Loucy (cell line): ENCODE data around the gene CATSPER1.

ENCODE experiments used
- H2AFZ ChIP-seq: fragments of 200-600 bp; sonication (generic); 2 replicates; pipeline ENCODE4 v1.6.0; 2016; ENCODE audit warnings: antibody characterized with exemption, mild to moderate bottlenecking, low read length, moderate library complexity
- H3F3A ChIP-seq: fragments of 200-600 bp; 2 replicates; pipeline ENCODE4 v1.6.0; 2016; ENCODE audit warnings: antibody characterized with exemption, low read depth, mild to moderate bottlenecking
- H3K27me3 ChIP-seq: fragments of 200-600 bp; sonication (generic); 2 replicates; pipeline ENCODE4 v1.6.1; 2014; ENCODE audit warnings: low read length, mild to moderate bottlenecking; ENCODE audit not compliant: insufficient read depth, poor library complexity, severe bottlenecking
- H3K36me3 ChIP-seq: fragments of 200-600 bp; sonication (generic); 2 replicates; pipeline ENCODE4 v1.6.1; 2016; ENCODE audit warnings: low read length; ENCODE audit not compliant: insufficient read depth
- H3K4me1 ChIP-seq: fragments of 200-600 bp; sonication (generic); 2 replicates; pipeline ENCODE4 v1.5.1; 2014; ENCODE audit warnings: low read length, mild to moderate bottlenecking; ENCODE audit not compliant: insufficient read depth, poor library complexity, severe bottlenecking
- H3K4me2 ChIP-seq: fragments of 200-600 bp; sonication (generic); 2 replicates; pipeline ENCODE4 v1.6.0; 2014; ENCODE audit warnings: antibody characterized with exemption, low read length, low read depth, mild to moderate bottlenecking; ENCODE audit not compliant: poor library complexity, severe bottlenecking
- H3K4me3 ChIP-seq: fragments of 200-600 bp; sonication (generic); 2 replicates; pipeline ENCODE4 v1.5.1; 2014; ENCODE audit warnings: low read length, mild to moderate bottlenecking, mixed read lengths; ENCODE audit not compliant: poor library complexity, severe bottlenecking
- H3K79me2 ChIP-seq: fragments of 200-600 bp; sonication (generic); 2 replicates; pipeline ENCODE4 v1.6.1; 2014; ENCODE audit warnings: low read length; ENCODE audit not compliant: insufficient read depth
- H3K9ac ChIP-seq: fragments of 200-600 bp; sonication (generic); 2 replicates; pipeline ENCODE4 v1.6.0; 2014; ENCODE audit warnings: mild to moderate bottlenecking, low read depth, low read length, moderate library complexity; ENCODE audit not compliant: poor library complexity, severe bottlenecking
- H3K9me2 ChIP-seq: fragments of 200-600 bp; sonication (generic); replicated peaks from 2 replicates; pipeline ENCODE4 v1.6.1; 2016; ENCODE audit warnings: low read depth, low read length, mixed read lengths
- H3K9me3 ChIP-seq: fragments of 200-600 bp; sonication (generic); 2 replicates; pipeline ENCODE4 v1.6.1; 2014; ENCODE audit warnings: mild to moderate bottlenecking, antibody characterized with exemption, low read length, low read depth; ENCODE audit not compliant: insufficient read depth
- H4K20me1 ChIP-seq: fragments of 200-600 bp; sonication (generic); 2 replicates; pipeline ENCODE4 v1.6.0; 2014; ENCODE audit warnings: antibody characterized with exemption, low read length, mild to moderate bottlenecking; ENCODE audit not compliant: insufficient read depth, poor library complexity, severe bottlenecking
- EZH2phosphoT487 ChIP-seq: fragments of 200-600 bp; IDR thresholded peaks from 2 replicates; pipeline ENCODE4 v1.6.1; 2018; ENCODE audit warnings: antibody characterized with exemption, mild to moderate bottlenecking, moderate library complexity, borderline replicate concordance
- TF ChIP-seq, protein P1 (sequence below): fragments of 200-600 bp; sonication (generic); conservative IDR thresholded peaks from 2 replicates; pipeline ENCODE4 v1.5.1; 2014; ENCODE audit warnings: mild to moderate bottlenecking, antibody characterized with exemption, low read length

Gene CATSPER1

DNA sequence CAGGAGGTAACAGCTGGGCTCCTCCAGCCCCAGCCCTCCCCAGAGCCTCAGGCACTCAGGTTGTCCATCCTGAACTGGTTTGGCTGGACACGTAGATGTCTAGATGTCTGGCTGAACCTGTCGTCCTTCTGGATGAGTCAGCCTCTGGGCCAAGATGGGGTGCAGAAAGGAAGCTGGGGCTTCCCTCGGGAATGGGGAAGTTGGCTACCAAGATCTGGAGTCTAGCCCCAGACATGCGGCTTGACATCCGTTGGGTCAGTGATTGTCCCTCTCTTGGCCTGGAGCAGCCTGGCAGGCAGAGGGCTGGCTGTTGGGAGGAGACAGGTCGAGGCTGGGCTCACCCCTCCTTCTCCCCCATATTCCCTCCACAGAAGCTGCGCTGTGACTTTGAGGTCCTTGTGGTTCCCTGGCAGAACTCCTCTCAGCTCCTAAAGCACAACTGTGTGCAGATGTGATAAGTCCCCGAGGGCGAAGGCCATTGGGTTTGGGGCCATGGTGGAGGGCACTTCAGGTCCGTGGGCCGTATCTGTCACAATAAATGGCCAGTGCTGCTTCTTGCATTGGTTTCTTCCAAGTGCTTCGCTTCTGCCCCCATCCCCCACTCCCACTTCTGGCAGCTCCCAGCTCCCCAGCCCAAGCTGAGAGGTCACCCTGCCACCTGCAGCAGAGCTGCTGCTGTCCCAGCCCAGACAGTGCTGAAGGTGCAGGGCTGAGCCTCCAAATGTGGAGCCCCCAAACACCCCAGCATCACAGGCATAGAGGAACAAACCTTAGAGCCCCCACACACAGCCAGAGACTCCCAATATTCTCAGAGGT is 13.1 kb downstream of the CATSPER1 start:
- H3K9ac ChIP-seq: no peak overlapping the region
- peaks cover 7% of the 10 kb centered on the region for H3K4me1 ChIP-seq
- H2AFZ ChIP-seq: no peak overlapping the region
- H3K36me3 ChIP-seq: no peaks in the 10 kb centered on the region
- H3K79me2 ChIP-seq: no peaks in the 10 kb centered on the region
- H3F3A ChIP-seq: no peaks in the 10 kb centered on the region
- no peaks in the 10 kb centered on the region for H3K9me2 ChIP-seq
- H3K27me3 ChIP-seq: no peaks in the 10 kb centered on the region
- H4K20me1 ChIP-seq: no peaks in the 10 kb centered on the region
- H3K4me2 ChIP-seq: no peak overlapping the region
- TF ChIP-seq EZH2phosphoT487: no peak
- TF ChIP-seq, protein P1, sequence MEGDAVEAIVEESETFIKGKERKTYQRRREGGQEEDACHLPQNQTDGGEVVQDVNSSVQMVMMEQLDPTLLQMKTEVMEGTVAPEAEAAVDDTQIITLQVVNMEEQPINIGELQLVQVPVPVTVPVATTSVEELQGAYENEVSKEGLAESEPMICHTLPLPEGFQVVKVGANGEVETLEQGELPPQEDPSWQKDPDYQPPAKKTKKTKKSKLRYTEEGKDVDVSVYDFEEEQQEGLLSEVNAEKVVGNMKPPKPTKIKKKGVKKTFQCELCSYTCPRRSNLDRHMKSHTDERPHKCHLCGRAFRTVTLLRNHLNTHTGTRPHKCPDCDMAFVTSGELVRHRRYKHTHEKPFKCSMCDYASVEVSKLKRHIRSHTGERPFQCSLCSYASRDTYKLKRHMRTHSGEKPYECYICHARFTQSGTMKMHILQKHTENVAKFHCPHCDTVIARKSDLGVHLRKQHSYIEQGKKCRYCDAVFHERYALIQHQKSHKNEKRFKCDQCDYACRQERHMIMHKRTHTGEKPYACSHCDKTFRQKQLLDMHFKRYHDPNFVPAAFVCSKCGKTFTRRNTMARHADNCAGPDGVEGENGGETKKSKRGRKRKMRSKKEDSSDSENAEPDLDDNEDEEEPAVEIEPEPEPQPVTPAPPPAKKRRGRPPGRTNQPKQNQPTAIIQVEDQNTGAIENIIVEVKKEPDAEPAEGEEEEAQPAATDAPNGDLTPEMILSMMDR: no peak
- H3K4me3 ChIP-seq: no peak overlapping the region
- no peaks in the 10 kb centered on the region for H3K9me3 ChIP-seq

DNA sequence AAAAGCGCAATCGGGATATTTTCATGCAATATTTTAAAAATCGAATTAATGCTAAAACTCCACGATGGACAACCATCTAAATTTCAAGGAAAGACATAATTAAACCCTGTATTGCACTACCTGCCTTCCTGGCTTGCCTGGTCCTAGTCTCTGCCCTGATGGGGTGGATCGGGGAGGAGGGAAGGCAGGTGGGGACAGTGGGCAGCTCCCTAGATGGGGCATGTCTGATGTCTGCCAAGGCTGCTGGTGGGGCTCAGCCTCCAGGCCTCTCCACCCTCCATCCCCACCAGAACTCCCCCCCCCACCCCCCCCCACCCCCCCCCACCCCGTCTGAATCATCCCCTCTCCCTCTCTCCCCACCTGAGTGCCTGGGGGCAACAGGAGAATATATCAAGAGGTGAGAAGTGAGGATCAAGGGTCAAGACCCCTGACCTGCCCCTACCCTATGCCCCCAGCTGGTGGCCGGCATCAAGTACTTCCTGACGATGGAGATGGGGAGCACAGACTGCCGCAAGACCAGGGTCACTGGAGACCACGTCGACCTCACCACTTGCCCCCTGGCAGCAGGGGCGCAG is 13.8 kb downstream of the CATSPER1 start:
- H3K27me3 ChIP-seq: no peaks in the 10 kb centered on the region
- TF ChIP-seq, protein P1: no peak
- TF ChIP-seq EZH2phosphoT487: no peak
- H3K9ac ChIP-seq: no peak overlapping the region
- no peaks in the 10 kb centered on the region for H3K79me2 ChIP-seq
- H3K9me2 ChIP-seq: no peaks in the 10 kb centered on the region
- H3K4me1 ChIP-seq: peaks cover 7% of the 10 kb centered on the region
- H3F3A ChIP-seq: no peaks in the 10 kb centered on the region
- H2AFZ ChIP-seq: no peak overlapping the region
- H3K4me3 ChIP-seq: no peak overlapping the region
- H4K20me1 ChIP-seq: no peaks in the 10 kb centered on the region
- no peaks in the 10 kb centered on the region for H3K9me3 ChIP-seq
- no peak overlapping the region for H3K4me2 ChIP-seq
- no peaks in the 10 kb centered on the region for H3K36me3 ChIP-seq

DNA sequence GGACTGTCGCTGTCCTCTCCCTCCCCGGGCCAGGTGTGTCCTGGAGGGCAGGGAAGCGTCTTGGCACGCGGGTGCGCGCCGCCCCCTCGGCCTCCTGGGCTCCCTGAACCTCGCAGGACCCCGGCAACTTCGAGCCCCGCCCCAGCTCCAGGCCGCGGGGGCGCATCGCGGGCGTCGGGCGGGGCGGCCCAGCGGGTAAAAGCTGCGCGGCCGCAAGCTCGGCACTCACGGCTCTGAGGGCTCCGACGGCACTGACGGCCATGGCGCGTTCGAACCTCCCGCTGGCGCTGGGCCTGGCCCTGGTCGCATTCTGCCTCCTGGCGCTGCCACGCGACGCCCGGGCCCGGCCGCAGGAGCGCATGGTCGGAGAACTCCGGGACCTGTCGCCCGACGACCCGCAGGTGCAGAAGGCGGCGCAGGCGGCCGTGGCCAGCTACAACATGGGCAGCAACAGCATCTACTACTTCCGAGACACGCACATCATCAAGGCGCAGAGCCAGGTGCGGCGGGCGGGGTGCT is 14.4 kb downstream of the CATSPER1 start, which contains the start of gene CST6:
Gene CST6 (plus strand): TSS at position 224 of the 519 bp plus-strand sequence. CDS start 37 bp downstream, at position 261.
- H3K4me2 ChIP-seq: no peak within 1 kb of the TSS
- H3K4me3 ChIP-seq: no peak within 1 kb of the TSS
- H3K79me2 ChIP-seq: no peaks in the 10 kb centered on the region
- no peaks in the 10 kb centered on the region for H3K9me3 ChIP-seq
- no peaks in the 10 kb centered on the region for H3K36me3 ChIP-seq
- H3K27me3 ChIP-seq: no peaks in the 10 kb centered on the region
- no peaks in the 10 kb centered on the region for H3K9me2 ChIP-seq
- no peak for TF ChIP-seq EZH2phosphoT487
- TF ChIP-seq, protein P1: no peak
- no peak within 1 kb of the TSS for H3K9ac ChIP-seq
- peaks cover 11% of the 10 kb centered on the region for H3K4me1 ChIP-seq
- no peaks in the 10 kb centered on the region for H4K20me1 ChIP-seq
- no peaks in the 10 kb centered on the region for H3F3A ChIP-seq
- H2AFZ ChIP-seq: no peak within 1 kb of the TSS
